Transverse colon (tissue), 4 donors: ENCODE data around the gene C10orf105. TPM values are rescaled to one million over a fixed set of nuclear protein-coding genes. Genes with fewer than 3 reads are reported as not detected.

ENCODE experiments used
- DNase-seq: peaks from one replicate; pipeline ENCODE4 v3.0.0-alpha.2; 2019
- H3K27ac ChIP-seq, 4 donors: fragments of 200-600 bp; sonication (generic); 2 replicates each; pipeline ENCODE4 v1.5.1; 2016 to 2018; ENCODE audit warnings: inconsistent platforms in 4 of 4
- H3K27me3 ChIP-seq: fragments of 200-600 bp; sonication (generic); 2 replicates; pipeline ENCODE4 v1.5.1; 2017; ENCODE audit warnings: inconsistent platforms
- H3K36me3 ChIP-seq, 4 donors: fragments of 200-600 bp; sonication (generic); 2 replicates each; pipeline ENCODE4 v1.5.1; 2017 to 2019; ENCODE audit warnings: inconsistent platforms in 4 of 4
- H3K4me1 ChIP-seq, 4 donors: fragments of 200-600 bp; sonication (generic); 2 replicates each; pipeline ENCODE4 v1.5.1; 2017 to 2020; ENCODE audit warnings: inconsistent platforms in 4 of 4
- H3K4me3 ChIP-seq, 4 donors: fragments of 200-600 bp; sonication (generic); 1 replicate in 1 of 4; 2 replicates in 3 of 4; pipeline versions ENCODE4 v1.5.1 to v1.6.1; 2017 to 2019; ENCODE audit warnings: inconsistent platforms in 4 of 4
- H3K9me3 ChIP-seq, 2 donors: fragments of 200-600 bp; sonication (generic); 2 replicates each; pipeline ENCODE4 v1.5.1; 2017 to 2019; ENCODE audit warnings: inconsistent platforms in 2 of 2
- CTCF ChIP-seq, 5 experiments: fragments of 200-600 bp in 3 of 5; fragments of 450-650 bp in 2 of 5; sonication (generic) in 3 of 5; IDR thresholded peaks; 1 replicate in 2 of 5; 2 replicates in 3 of 5; pipeline ENCODE4 v1.5.1; 2016 to 2017; ENCODE audit warnings: antibody characterized with exemption in 5 of 5, inconsistent platforms in 3 of 5, mild to moderate bottlenecking in 2 of 5, moderate library complexity in 1 of 5
- EP300 ChIP-seq: sonication (generic); formaldehyde crosslinking; IDR thresholded peaks from one replicate; pipeline ENCODE4 v1.6.1; 2017; ENCODE audit warnings: antibody characterized with exemption, low read depth
- POLR2A ChIP-seq: fragments of 450-650 bp; IDR thresholded peaks from one replicate; pipeline ENCODE4 v1.6.1; 2016; ENCODE audit warnings: antibody characterized with exemption, mild to moderate bottlenecking, moderate library complexity
- POLR2AphosphoS5 ChIP-seq, 3 donors: sonication (generic); formaldehyde crosslinking; IDR thresholded peaks; one replicate each; pipeline ENCODE4 v1.6.1; 2016; ENCODE audit warnings: antibody characterized with exemption in 3 of 3
- WGBS, 2 donors: methylation state at CpG; one replicate each; pipeline ENCODE4 v1.1.5; 2018; ENCODE audit warnings: low coverage in 1 of 2; 5-methylcytosine and 5-hydroxymethylcytosine counted together
- in situ Hi-C, 4 donors: fragments of 200-750 bp; cut with MboI; loops; one replicate each; pipeline versions ENCODE4 v1.15.0 to v1.15.1; 2017; ENCODE audit warnings: low sequenced_read_pairs in 3 of 4, low pct_ligation_motif_present in 1 of 4, low pct_unique_long_range_greater_than_20kb in 1 of 4
- intact Hi-C: fragments of 100-400 bp; cut with DNase I; formaldehyde crosslinking; loops from one replicate; pipeline ENCODE4 v1.15.1; 2023; ENCODE audit warnings: low total_unique reads
- total RNA-seq, 4 donors: library from RNA; depleted of rRNA; stranded (reverse); fragments of >200 nt; gene quantifications; one replicate each; pipeline ENCODE4 v1.1.0, GENCODE V29; 2016

Gene C10orf105
- total RNA-seq, 4 donors from 2014 or later: 0.16 TPM; not detected in 3

GRCh38 chr10:71724539-71724938, 5.0 kb upstream of the C10orf105 start:
- 100% methylated on average over 6 of the region's 6 CpGs; no CpG with 5 or more reads in 1 of the 2 donors for WGBS, 2 donors
- no peaks in the 10 kb centered on the region for H3K27me3 ChIP-seq
- H3K4me1 ChIP-seq: peaks cover 30 to 42% (median 41%) of the 10 kb centered on the region in 4 donors
- in situ Hi-C loops (loop anchor here (10.0 to 25.0 kb wide), 3 partner anchors 50 to 337 kb away; partner anchors contain the start of genes CDH23 (in 2 of the 4) and VSIR (in 1 of the 4)), intact Hi-C loops (no loop called here)
- no peak overlapping the region for H3K4me3 ChIP-seq
- DNase-seq: no peak
- no peaks in the 10 kb centered on the region for H3K36me3 ChIP-seq
- H3K9me3 ChIP-seq: no peaks in the 10 kb centered on the region
- H3K27ac ChIP-seq: no peak overlapping the region
- TF ChIP-seq EP300 (no peak), POLR2A (no peak), POLR2AphosphoS5 (IDR thresholded peaks at IDR 0.05) (no peak), CTCF (IDR thresholded peaks at IDR 0.05) (no peak)

GRCh38 chr10:71723311-71723710, 3.7 kb upstream of the C10orf105 start:
- in situ Hi-C loops: loop anchor here (10.0 to 25.0 kb wide), 3 partner anchors 51 to 336 kb away; partner anchors contain the start of genes CDH23 (in 2 of the 4) and VSIR (in 1 of the 4)
- Histone ChIP-seq H3K9me3 (no peaks in the 10 kb centered on the region), H3K4me1 (peaks cover 18 to 31% (median 29%) of the 10 kb centered on the region in 4 donors), H3K36me3 (no peaks in the 10 kb centered on the region), H3K27ac (no peak overlapping the region), H3K4me3 (no peak overlapping the region), H3K27me3 (no peaks in the 10 kb centered on the region)
- 91% methylated on average over 11 of the region's 11 CpGs; no CpG with 5 or more reads in 1 of the 2 donors for WGBS, 2 donors
- TF ChIP-seq POLR2A (no peak), POLR2AphosphoS5 (IDR thresholded peaks at IDR 0.05) (no peak), CTCF (IDR thresholded peaks at IDR 0.05) (no peak), EP300 (no peak)
- intact Hi-C loops: no loop called here
- DNase-seq: no peak

- H3K4me1 ChIP-seq: peaks cover 14 to 27% (median 24%) of the 10 kb centered on the region in 4 donors
- no peak overlapping the region for H3K4me3 ChIP-seq
- WGBS, 2 donors: 96% methylated on average over 1 of the region's 1 CpG; no CpG with 5 or more reads in 1 of the 2 donors
- no peak overlapping the region for H3K27ac ChIP-seq
- no peaks in the 10 kb centered on the region for H3K27me3 ChIP-seq
- DNase-seq: no peak
- no peaks in the 10 kb centered on the region for H3K36me3 ChIP-seq
- in situ Hi-C loops (loop anchor here (10.0 to 25.0 kb wide), 3 partner anchors 52 to 336 kb away; partner anchors contain the start of genes CDH23 (in 2 of the 4) and VSIR (in 1 of the 4)), intact Hi-C loops (no loop called here)
- no peaks in the 10 kb centered on the region for H3K9me3 ChIP-seq
- TF ChIP-seq EP300 (no peak), CTCF (IDR thresholded peaks at IDR 0.05) (no peak), POLR2A (no peak), POLR2AphosphoS5 (IDR thresholded peaks at IDR 0.05) (no peak)
These were observed 3.3 kb upstream of the C10orf105 start for GRCh38 chr10:71722849-71723248.

GRCh38 chr10:71721313-71721712, 1.7 kb upstream of the C10orf105 start:
- WGBS, 2 donors: 98% methylated on average over 6 of the region's 6 CpGs; no CpG with 5 or more reads in 1 of the 2 donors
- TF ChIP-seq EP300 (no peak), CTCF (IDR thresholded peaks at IDR 0.05) (no peak), POLR2AphosphoS5 (IDR thresholded peaks at IDR 0.05) (no peak), POLR2A (no peak)
- H3K4me3 ChIP-seq: no peak overlapping the region
- H3K36me3 ChIP-seq: no peaks in the 10 kb centered on the region
- intact Hi-C loops: no loop called here
- peaks cover 0 to 15% (median 9%) of the 10 kb centered on the region in 4 donors for H3K4me1 ChIP-seq
- no peaks in the 10 kb centered on the region for H3K9me3 ChIP-seq
- no peaks in the 10 kb centered on the region for H3K27me3 ChIP-seq
- in situ Hi-C loops: loop anchor here (10.0 to 25.0 kb wide), 3 partner anchors 53 to 334 kb away; partner anchors contain the start of genes CDH23 (in 2 of the 4) and VSIR (in 1 of the 4)
- H3K27ac ChIP-seq: no peak overlapping the region
- DNase-seq: no peak
